NB4 (cell line): ENCODE results near the gene JAKMIP2.

Experiments used
- MYC ChIP-seq: IDR thresholded peaks from 2 replicates; pipeline ENCODE4 v1.6.1; 2011; ENCODE audit warnings: low read depth, low read length
- POLR2A ChIP-seq: IDR thresholded peaks from 2 replicates; pipeline ENCODE4 v1.6.1; 2011; ENCODE audit warnings: mild to moderate bottlenecking; ENCODE audit not compliant: insufficient read length; ENCODE audit errors: extremely low read depth
- TF ChIP-seq, protein P1 (sequence below): IDR thresholded peaks from one replicate; pipeline ENCODE4 v1.5.1; 2012; ENCODE audit warnings: low read depth, low read length

DNA sequence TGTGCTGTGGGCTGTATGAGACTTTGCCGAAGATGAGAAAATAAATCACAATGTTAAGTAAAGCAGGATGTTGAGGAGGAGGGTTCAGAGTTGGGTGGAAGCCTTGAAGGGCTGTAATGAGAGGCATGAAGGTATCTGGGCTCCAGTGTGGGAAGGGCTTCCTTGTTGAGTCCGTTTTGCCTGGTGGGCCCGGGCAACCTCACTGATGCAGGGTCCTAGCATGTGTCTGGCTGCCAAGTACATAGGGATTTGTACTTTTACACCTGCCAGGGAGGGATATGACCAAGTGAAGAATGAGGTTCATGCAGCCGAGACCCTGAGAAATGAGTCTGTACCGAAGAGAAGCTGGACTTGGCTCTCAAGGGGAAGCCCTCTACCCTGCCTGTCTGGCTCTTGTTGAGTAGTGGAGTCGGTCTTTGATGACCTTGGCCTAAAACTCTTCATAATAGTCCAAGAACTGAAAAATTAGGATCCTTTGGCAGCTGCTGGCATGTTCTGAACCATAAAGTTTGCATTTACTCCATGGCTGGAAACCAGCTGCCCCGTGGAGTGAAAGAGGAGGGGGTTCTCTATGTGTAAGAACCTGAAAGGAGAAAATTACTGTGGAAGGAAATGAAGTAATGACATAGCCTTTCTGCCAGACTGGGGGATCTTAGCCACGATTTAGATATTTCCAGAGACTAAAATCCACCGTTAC is 213.7 kb downstream of the JAKMIP2 start:
- TF ChIP-seq, protein P1, sequence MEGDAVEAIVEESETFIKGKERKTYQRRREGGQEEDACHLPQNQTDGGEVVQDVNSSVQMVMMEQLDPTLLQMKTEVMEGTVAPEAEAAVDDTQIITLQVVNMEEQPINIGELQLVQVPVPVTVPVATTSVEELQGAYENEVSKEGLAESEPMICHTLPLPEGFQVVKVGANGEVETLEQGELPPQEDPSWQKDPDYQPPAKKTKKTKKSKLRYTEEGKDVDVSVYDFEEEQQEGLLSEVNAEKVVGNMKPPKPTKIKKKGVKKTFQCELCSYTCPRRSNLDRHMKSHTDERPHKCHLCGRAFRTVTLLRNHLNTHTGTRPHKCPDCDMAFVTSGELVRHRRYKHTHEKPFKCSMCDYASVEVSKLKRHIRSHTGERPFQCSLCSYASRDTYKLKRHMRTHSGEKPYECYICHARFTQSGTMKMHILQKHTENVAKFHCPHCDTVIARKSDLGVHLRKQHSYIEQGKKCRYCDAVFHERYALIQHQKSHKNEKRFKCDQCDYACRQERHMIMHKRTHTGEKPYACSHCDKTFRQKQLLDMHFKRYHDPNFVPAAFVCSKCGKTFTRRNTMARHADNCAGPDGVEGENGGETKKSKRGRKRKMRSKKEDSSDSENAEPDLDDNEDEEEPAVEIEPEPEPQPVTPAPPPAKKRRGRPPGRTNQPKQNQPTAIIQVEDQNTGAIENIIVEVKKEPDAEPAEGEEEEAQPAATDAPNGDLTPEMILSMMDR, result no peak
- TF ChIP-seq POLR2A (no peak), MYC (no peak)
